Fibroblast of skin of back (primary cell): ENCODE results near the gene DUX4. TPM values are rescaled to one million over a fixed set of nuclear protein-coding genes. Genes with fewer than 3 reads are reported as not detected.
"Not testable (repeated sequence)": the region's sequence is repeated elsewhere in the genome, so short reads cannot be mapped to it uniquely, and the experiment has no call there.

Experiments
- DNase-seq: peaks from one replicate; pipeline ENCODE4 v3.0.0-alpha.2; 2013
- polyA plus RNA-seq, 2 experiments: library from polyadenylated mRNA; unstranded; fragments of 120-200 nt; gene quantifications; one replicate each; pipeline ENCODE4 v1.2.1, GENCODE V29; 2013; ENCODE audit not compliant: insufficient read length in 2 of 2

The DUX4 gene
- polyA plus RNA-seq (2013, experiment 1 of 2; ENCODE audit: insufficient read length), result 0.44 TPM
- polyA plus RNA-seq (2013, experiment 2 of 2; ENCODE audit: insufficient read length), result not detected

GRCh38 chr4:190173428-190173827 is at the start of gene DUX4:
Gene DUX4, plus strand, starts transcription at chr4:190173774. Its CDS starts 0 bp downstream, at chr4:190173774.
- DNase-seq, result not testable (repeated sequence)

- DNase-seq, result not testable (repeated sequence)
Measured at GRCh38 chr4:190175436-190175835, 1.9 kb downstream of the DUX4 start.

DNA sequence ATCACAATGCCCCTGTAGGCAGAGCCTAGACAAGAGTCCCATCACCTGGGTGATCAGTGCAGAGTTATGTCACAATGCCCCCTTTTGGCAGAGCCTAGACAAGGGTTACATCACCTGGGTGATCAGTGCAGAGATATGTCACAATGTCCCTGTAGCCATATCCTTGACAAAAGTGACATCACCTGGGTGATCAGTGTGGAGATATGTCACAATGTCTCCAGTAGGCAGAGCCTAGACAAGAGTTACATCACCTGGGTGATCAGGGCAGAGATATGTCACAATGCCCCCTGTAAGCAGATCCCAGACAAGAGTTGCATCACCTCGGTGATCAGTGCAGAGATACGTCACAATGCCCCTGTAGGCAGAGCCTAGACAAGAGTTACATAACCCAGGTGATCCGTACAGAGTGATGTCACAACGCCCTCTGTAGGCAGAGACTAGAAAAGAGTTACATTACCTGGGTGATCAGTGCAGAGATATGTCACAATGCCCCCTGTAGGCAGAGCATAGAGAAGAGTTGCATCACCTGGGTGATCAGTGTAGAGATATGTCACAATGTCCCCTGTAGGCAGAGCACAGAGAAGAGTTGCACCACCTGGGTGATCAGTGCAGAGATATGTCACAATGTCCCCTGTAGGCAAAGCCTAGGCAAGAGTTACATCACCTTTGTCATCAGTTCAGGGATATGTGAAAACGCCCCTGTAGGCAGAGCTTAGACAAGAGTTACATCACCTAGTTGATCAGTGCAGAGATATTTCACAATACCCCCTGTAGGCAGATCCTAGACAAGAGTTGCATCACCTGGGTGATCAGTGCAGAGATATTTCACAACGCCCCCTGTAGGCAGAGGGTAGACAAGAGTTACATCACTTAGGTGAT is 4.4 kb downstream of the DUX4 start:
- DNase-seq, result not testable (repeated sequence)

GRCh38 chr4:190178606-190178990 is 5.0 kb downstream of the DUX4 start:
- DNase-seq, result not testable (repeated sequence)

- DNase-seq, result not testable (repeated sequence)
Measured at GRCh38 chr4:190179030-190179739, 5.6 kb downstream of the DUX4 start.

- not testable (repeated sequence) for DNase-seq
Measured at GRCh38 chr4:190179740-190180094, 6.1 kb downstream of the DUX4 start.

DNA sequence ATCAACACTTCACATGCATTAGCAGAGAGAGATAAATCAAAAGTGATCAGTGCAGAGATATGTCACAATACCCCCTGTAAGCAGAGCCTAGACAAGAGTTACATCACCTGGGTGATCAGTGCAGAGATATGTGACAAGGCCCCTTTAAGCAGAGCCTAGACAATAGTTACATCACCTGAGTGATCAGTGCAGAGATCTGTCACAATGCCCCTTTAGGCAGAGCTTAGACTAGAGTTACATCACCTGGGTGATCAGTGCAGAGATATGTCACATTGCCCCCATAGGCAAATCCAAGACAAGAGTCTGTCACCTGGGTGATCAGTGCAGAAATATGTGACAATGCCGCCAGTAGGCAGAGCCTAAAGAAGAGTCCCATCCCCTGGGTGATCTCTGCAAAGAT is 7.4 kb downstream of the DUX4 start:
- DNase-seq, result not testable (repeated sequence)

GRCh38 chr4:190181481-190182100 is 8.0 kb downstream of the DUX4 start:
- not testable (repeated sequence) for DNase-seq

DNA sequence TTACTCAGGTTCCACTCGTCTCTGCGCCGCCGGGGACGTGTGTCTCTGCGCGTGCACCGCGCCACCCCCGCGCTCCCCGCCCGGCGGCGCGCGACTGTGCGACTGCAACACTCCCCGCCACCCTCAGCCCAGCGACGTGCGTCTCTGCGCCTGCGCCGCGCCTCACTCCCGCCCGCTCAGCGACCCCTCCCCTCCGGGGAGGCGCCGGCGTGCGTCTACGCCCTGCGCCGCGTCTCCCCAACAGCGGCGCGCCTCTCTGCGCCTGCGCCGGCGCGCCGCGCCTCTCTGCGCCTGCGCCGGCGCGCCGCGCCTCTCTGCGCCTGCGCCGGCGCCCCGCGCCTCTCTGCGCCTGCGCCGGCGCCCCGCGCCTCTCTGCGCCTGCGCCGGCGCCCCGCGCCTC is 29.9 kb downstream of the DUX4 start:
- DNase-seq, result not testable (repeated sequence)
